SK-N-SH treated with all-trans-retinoic acid at 6 μM for 48 hours (cell line): Measurements from ENCODE around the gene TTC23.

Experiments
- ATAC-seq: fragments of 200-7000 bp; cut with Tn5 transposase; 3 replicates; pipeline ENCODE4 v1.9.1; 2020; ENCODE audit warnings: mild to moderate bottlenecking, moderate library complexity
- ARNTL ChIP-seq: fragments of 450-650 bp; formaldehyde crosslinking; IDR thresholded peaks from 2 replicates; pipeline ENCODE4 v1.5.0; 2020; ENCODE audit warnings: low read depth, mild to moderate bottlenecking, moderate library complexity, borderline replicate concordance
- BACH2 ChIP-seq: fragments of 250-450 bp; sonication (Bioruptor Pico); IDR thresholded peaks from 2 replicates; pipeline ENCODE4 v1.9.0; 2021; ENCODE audit warnings: mild to moderate bottlenecking, borderline replicate concordance
- CREB5 ChIP-seq: fragments of 250-450 bp; sonication (Bioruptor Pico); IDR thresholded peaks from 2 replicates; pipeline ENCODE4 v1.5.1; 2020; ENCODE audit warnings: low read depth, mild to moderate bottlenecking, moderate library complexity
- CSRNP3 ChIP-seq: fragments of 250-450 bp; sonication (Bioruptor Pico); IDR thresholded peaks from 2 replicates; pipeline ENCODE4 v1.5.1; 2021; ENCODE audit warnings: mild to moderate bottlenecking, moderate library complexity
- ESRRG ChIP-seq: fragments of 250-450 bp; sonication (Bioruptor Pico); IDR thresholded peaks from 2 replicates; pipeline ENCODE4 v1.6.1; 2021; ENCODE audit warnings: mild to moderate bottlenecking
- GLIS3 ChIP-seq: fragments of 250-450 bp; sonication (Bioruptor Pico); IDR thresholded peaks from 2 replicates; pipeline ENCODE4 v1.5.0; 2020; ENCODE audit warnings: mild to moderate bottlenecking, moderate library complexity
- ISL1 ChIP-seq: fragments of 250-450 bp; sonication (Bioruptor Pico); IDR thresholded peaks from 2 replicates; pipeline ENCODE4 v2.1.2; 2022; ENCODE audit warnings: mild to moderate bottlenecking, moderate library complexity
- PATZ1 ChIP-seq: fragments of 250-450 bp; sonication (Bioruptor Pico); IDR thresholded peaks from 2 replicates; pipeline ENCODE4 v1.8.0; 2020; ENCODE audit warnings: mild to moderate bottlenecking, moderate library complexity, borderline replicate concordance
- POU6F1 ChIP-seq: fragments of 250-450 bp; sonication (Bioruptor Pico); IDR thresholded peaks from 2 replicates; pipeline ENCODE4 v1.8.0; 2021; ENCODE audit warnings: low read depth, mild to moderate bottlenecking, moderate library complexity, borderline replicate concordance
- PPARA ChIP-seq: fragments of 250-450 bp; sonication (Bioruptor Pico); IDR thresholded peaks from 2 replicates; pipeline ENCODE4 v1.5.0; 2020; ENCODE audit warnings: mild to moderate bottlenecking, borderline replicate concordance
- RARB ChIP-seq: fragments of 250-450 bp; sonication (Bioruptor Pico); IDR thresholded peaks from 2 replicates; pipeline ENCODE4 v1.8.0; 2021; ENCODE audit warnings: mild to moderate bottlenecking, moderate library complexity
- SNAI2 ChIP-seq: fragments of 250-450 bp; sonication (Bioruptor Pico); IDR thresholded peaks from 2 replicates; pipeline ENCODE4 v1.5.0; 2020; ENCODE audit warnings: mild to moderate bottlenecking, moderate library complexity
- TOX ChIP-seq: fragments of 250-450 bp; sonication (Bioruptor Pico); IDR thresholded peaks from 2 replicates; pipeline ENCODE4 v1.8.0; 2021; ENCODE audit warnings: mild to moderate bottlenecking, moderate library complexity, borderline replicate concordance
- TSHZ2 ChIP-seq: fragments of 250-450 bp; sonication (Bioruptor Pico); IDR thresholded peaks from 2 replicates; pipeline ENCODE4 v1.5.0; 2020; ENCODE audit warnings: mild to moderate bottlenecking, moderate library complexity
- ZC3H10 ChIP-seq: fragments of 250-450 bp; sonication (Bioruptor Pico); IDR thresholded peaks from 2 replicates; pipeline ENCODE4 v1.5.1; 2021; ENCODE audit warnings: mild to moderate bottlenecking, moderate library complexity
- ZFP3 ChIP-seq: fragments of 250-450 bp; sonication (Bioruptor Pico); IDR thresholded peaks from 2 replicates; pipeline ENCODE4 v1.5.0; 2020; ENCODE audit warnings: mild to moderate bottlenecking, moderate library complexity
- ZNF565 ChIP-seq: fragments of 450-650 bp; formaldehyde crosslinking; conservative IDR thresholded peaks from 2 replicates; pipeline ENCODE4 v1.5.0; 2020; ENCODE audit warnings: low read depth, mild to moderate bottlenecking, moderate library complexity
- ZNF70 ChIP-seq: fragments of 450-650 bp; formaldehyde crosslinking; IDR thresholded peaks from 2 replicates; pipeline ENCODE4 v1.5.0; 2020; ENCODE audit warnings: mild to moderate bottlenecking, moderate library complexity
- ZNF8 ChIP-seq: fragments of 450-650 bp; formaldehyde crosslinking; IDR thresholded peaks from 2 replicates; pipeline ENCODE4 v1.5.0; 2020; ENCODE audit warnings: mild to moderate bottlenecking, moderate library complexity

The TTC23 gene

GRCh38 chr15:99125061-99125891, 124.1 kb downstream of the TTC23 start:
- ATAC-seq = no peak
- TF ChIP-seq CSRNP3 = no peak
- TF ChIP-seq SNAI2 = no peak
- no peak for TF ChIP-seq POU6F1
- TF ChIP-seq, all 23 proteins: peak for 0

GRCh38 chr15:99124641-99125040, 124.7 kb downstream of the TTC23 start:
- ATAC-seq = no peak
- TF ChIP-seq ISL1 (CRISPR knock-in tag) = no peak
- TF ChIP-seq BACH2 = no peak
- no peak for TF ChIP-seq ZNF8 (CRISPR knock-in tag)
- no peak for TF ChIP-seq CREB5 (CRISPR knock-in tag)
- TF ChIP-seq ZFP3 (CRISPR knock-in tag) = no peak
- no peak for TF ChIP-seq ESRRG (CRISPR knock-in tag)
- TF ChIP-seq TSHZ2 (CRISPR knock-in tag) = no peak
- no peak for TF ChIP-seq TOX
- no peak for TF ChIP-seq RARB (CRISPR knock-in tag)
- TF ChIP-seq ZNF70 (CRISPR knock-in tag) = no peak
- no peak for TF ChIP-seq PATZ1 (CRISPR knock-in tag)
- no peak for TF ChIP-seq ZNF565 (CRISPR knock-in tag)
- TF ChIP-seq PPARA (CRISPR knock-in tag) = no peak
- TF ChIP-seq GLIS3 (CRISPR knock-in tag) = no peak
- TF ChIP-seq ZC3H10 (CRISPR knock-in tag) = no peak
- TF ChIP-seq ARNTL = no peak

- ATAC-seq = peak; percentile 95
- TF ChIP-seq ARNTL (no peak), GLIS3 (CRISPR knock-in tag) (no peak), TOX (no peak), PATZ1 (CRISPR knock-in tag) (peak; percentile 30; the same call in 1 of the 2 replicates), BACH2 (peak; percentile 96; the same call in 1 of the 2 replicates), ESRRG (CRISPR knock-in tag) (no peak), CREB5 (CRISPR knock-in tag) (peak; percentile 41; the same call in 1 of the 2 replicates), POU6F1 (no peak), ZNF565 (CRISPR knock-in tag) (no peak), ZC3H10 (CRISPR knock-in tag) (no peak), ISL1 (CRISPR knock-in tag) (peak; percentile 97)
Observed at GRCh38 chr15:99123713-99124451, 125.5 kb downstream of the TTC23 start.
